ENCODE results near the gene SLC9A3.

Gene SLC9A3

DNA sequence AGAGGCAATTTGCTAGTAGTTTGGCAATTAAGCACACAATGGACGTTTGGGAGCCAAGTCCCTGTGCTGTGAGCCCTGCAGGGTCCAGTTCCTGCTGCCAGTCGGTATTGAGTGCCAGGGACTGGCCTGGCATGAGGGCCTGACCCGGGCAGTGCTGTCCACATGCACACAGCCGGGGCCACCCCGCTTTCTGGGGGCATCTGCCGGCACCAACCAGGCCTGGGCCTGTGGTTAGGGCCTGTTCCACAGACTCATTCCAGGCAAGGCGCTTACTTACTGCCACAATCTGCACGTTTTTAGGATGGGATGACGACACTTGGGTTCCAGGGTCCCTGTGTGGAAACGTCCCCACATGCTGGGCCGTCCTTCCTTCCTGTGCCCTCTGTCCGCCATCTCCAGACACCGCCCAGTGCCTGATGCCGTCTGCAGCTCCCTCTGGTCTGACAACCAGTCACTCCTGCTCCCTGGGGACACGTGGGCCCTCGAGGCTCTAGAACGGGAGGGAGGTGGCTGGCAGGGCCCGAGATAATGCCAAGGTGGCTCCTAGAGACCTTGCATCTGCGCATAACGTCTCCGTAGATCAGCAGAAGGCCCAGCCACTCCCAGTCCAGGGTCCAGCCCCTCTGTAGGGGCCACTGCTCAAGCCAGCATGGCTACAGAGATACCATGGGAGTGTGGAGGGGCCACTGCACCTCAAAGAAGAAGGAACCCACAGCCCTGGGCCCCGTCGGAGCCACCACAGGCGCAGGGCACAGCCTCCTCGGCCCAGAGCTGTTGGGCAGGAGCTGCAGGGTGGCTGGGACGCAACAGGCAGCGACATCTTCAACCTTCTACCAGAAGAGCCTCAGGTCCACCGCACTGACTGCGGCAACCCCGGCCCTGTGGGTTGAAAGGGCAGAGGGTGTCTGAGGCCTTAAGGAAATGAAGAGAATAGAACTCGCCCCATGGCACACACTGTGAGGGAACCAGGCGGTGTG is 24.7 kb downstream of the SLC9A3 start:
- DNase-seq (ENCODE audit: extremely low spot score), result no peak

DNA sequence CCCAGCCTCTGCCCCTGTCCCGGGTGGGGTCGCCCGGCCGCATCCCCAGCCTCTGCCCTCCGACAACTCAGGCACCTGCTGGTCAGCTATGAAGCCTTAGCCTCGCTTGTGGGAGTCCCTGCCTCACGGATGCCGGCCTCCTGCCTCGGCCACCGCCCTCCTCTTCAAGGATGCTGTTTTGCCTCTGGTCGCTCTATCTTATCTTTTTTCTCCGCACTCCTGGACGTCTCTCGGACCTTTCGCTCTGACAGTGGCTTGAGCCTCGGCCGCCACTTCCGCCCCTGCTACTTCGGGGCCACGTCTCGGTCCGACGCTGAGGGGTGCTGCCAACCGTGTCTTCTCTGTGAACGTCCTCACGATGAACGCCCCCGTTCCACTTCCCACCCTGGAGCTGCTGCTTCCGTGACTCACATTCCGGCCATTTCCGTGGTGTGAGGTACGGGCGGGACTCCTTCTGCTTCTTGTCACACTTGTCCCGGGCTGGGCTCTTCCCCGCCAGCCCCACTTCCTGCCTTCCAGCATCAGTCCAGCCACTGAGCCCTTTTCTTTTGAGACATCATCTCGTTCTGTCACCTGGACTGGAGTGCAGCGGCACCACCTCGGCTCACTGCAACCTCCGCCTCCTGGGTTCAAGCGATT is 26.3 kb downstream of the SLC9A3 start:
- POLR2A ChIA-PET, result no interaction called here
- TF ChIP-seq BHLHE40 (IDR thresholded peaks at IDR 0.05; ENCODE audit: borderline replicate concordance) (no peak), FOXK2 (IDR thresholded peaks at IDR 0.05) (no peak), TARDBP (IDR thresholded peaks at IDR 0.05) (no peak), SUZ12 (IDR thresholded peaks at IDR 0.05) (no peak), LEF1 (IDR thresholded peaks at IDR 0.05; ENCODE audit: borderline replicate concordance) (no peak), ELF4 (IDR thresholded peaks at IDR 0.05) (no peak), ARNT (IDR thresholded peaks at IDR 0.05) (no peak), SP1 (IDR thresholded peaks at IDR 0.05) (no peak), HDGF (IDR thresholded peaks at IDR 0.05; ENCODE audit: borderline replicate concordance) (no peak), NFRKB (IDR thresholded peaks at IDR 0.05) (no peak)
- DNase-seq (ENCODE audit: extremely low spot score), result no peak
- CTCF ChIA-PET, result no interaction called here

More for the DNA sequence above, 24.7 kb downstream of the SLC9A3 start:
- TF ChIP-seq FOXA1 (IDR thresholded peaks at IDR 0.05) (no peak), ELF4 (IDR thresholded peaks at IDR 0.05) (no peak), ARNT (IDR thresholded peaks at IDR 0.05) (no peak), NFRKB (IDR thresholded peaks at IDR 0.05) (no peak), FOXM1 (IDR thresholded peaks at IDR 0.05; ENCODE audit: borderline replicate concordance) (no peak), CTBP1 (IDR thresholded peaks at IDR 0.05; ENCODE audit: borderline replicate concordance) (no peak), ZNF384 (IDR thresholded peaks at IDR 0.05) (no peak), LEF1 (IDR thresholded peaks at IDR 0.05; ENCODE audit: borderline replicate concordance) (no peak), HDGF (IDR thresholded peaks at IDR 0.05; ENCODE audit: borderline replicate concordance) (no peak), FOXK2 (IDR thresholded peaks at IDR 0.05) (no peak)
- TF ChIP-seq, protein P1, sequence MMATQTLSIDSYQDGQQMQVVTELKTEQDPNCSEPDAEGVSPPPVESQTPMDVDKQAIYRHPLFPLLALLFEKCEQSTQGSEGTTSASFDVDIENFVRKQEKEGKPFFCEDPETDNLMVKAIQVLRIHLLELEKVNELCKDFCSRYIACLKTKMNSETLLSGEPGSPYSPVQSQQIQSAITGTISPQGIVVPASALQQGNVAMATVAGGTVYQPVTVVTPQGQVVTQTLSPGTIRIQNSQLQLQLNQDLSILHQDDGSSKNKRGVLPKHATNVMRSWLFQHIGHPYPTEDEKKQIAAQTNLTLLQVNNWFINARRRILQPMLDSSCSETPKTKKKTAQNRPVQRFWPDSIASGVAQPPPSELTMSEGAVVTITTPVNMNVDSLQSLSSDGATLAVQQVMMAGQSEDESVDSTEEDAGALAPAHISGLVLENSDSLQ (IDR thresholded peaks at IDR 0.05), result no peak
- ChIA-PET POLR2A (no interaction called here), CTCF (no interaction called here)

DNA sequence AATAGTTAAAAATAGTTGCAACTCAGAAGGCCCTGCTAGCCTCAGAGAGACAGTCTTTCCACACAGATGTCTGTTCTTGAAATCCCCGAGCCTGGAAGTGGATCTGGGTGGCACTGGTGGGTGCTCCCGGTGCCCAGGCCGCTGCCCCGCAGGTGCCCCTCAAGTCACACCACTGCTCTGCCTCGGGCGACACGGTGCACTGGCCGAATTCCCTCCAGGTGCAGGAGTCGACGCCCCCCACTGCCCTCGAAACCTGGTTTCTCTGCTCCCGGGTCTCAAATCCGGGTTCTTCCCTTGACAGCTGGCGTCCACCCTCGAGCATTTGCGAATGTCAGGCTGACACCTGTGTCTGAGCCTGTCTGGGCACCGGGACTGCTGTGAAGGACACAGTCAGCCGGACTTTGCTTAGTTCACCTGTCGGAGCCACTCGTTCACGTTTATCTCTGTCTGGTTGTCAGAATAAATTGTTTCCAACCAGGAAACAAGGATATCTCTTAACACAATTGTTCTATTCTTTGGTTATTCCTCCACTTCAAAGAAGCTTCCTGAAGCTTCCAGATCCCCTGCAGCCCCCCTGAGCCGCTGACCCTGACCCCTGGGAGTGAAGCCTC is 27.1 kb downstream of the SLC9A3 start:
- no peak for TF ChIP-seq ZNF384 (IDR thresholded peaks at IDR 0.05)
- TF ChIP-seq SUZ12 (IDR thresholded peaks at IDR 0.05), result no peak
- no peak for TF ChIP-seq FOXA1 (IDR thresholded peaks at IDR 0.05)
- no peak for TF ChIP-seq BHLHE40 (IDR thresholded peaks at IDR 0.05; ENCODE audit: borderline replicate concordance)
- TF ChIP-seq ELF4 (IDR thresholded peaks at IDR 0.05), result no peak
- no peak for TF ChIP-seq NFRKB (IDR thresholded peaks at IDR 0.05)
- TF ChIP-seq, protein P1 (IDR thresholded peaks at IDR 0.05), result no peak
- TF ChIP-seq FOXM1 (IDR thresholded peaks at IDR 0.05; ENCODE audit: borderline replicate concordance), result no peak
- TF ChIP-seq TARDBP (IDR thresholded peaks at IDR 0.05), result no peak
- TF ChIP-seq FOXK2 (IDR thresholded peaks at IDR 0.05), result no peak
- POLR2A ChIA-PET, result no interaction called here
- CTCF ChIA-PET, result no interaction called here
- DNase-seq (ENCODE audit: extremely low spot score), result no peak

DNA sequence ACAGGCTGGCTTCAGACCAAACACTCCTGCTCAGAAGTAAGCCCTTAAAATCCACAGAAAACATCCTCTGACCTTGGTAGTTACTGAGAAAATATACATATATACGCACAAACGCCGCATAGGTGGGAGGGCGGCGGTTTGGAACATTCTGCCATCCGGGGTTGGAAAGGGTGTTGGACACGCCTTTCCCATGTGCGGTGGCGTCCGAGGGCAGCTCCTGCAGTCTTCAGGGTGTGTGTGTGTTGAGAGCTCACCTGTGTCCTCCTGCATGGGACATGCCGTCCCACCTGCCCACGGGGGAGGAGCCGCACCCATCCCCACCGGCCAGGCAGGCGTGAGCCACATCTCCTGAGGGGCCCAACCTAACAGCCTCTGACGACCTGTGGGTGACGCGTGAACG is 28.2 kb downstream of the SLC9A3 start:
- POLR2A ChIA-PET, result no interaction called here
- CTCF ChIA-PET, result interaction anchor here (0.5 kb wide), 1 partner anchor 175 kb away, joined by 3 read pairs; no protein-coding TSS in a partner anchor
- TF ChIP-seq TARDBP (IDR thresholded peaks at IDR 0.05) (no peak), L3MBTL2 (conservative IDR thresholded peaks at IDR 0.05) (no peak), FOXK2 (IDR thresholded peaks at IDR 0.05) (no peak), CTBP1 (IDR thresholded peaks at IDR 0.05; ENCODE audit: borderline replicate concordance) (no peak), ELF4 (IDR thresholded peaks at IDR 0.05) (no peak), ARNT (IDR thresholded peaks at IDR 0.05) (no peak), ZNF384 (IDR thresholded peaks at IDR 0.05) (no peak), SUZ12 (IDR thresholded peaks at IDR 0.05) (no peak), NFRKB (IDR thresholded peaks at IDR 0.05) (no peak), SP1 (IDR thresholded peaks at IDR 0.05) (no peak), FOXA1 (IDR thresholded peaks at IDR 0.05) (no peak), FOXM1 (IDR thresholded peaks at IDR 0.05; ENCODE audit: borderline replicate concordance) (no peak), LEF1 (IDR thresholded peaks at IDR 0.05; ENCODE audit: borderline replicate concordance) (no peak), BHLHE40 (IDR thresholded peaks at IDR 0.05; ENCODE audit: borderline replicate concordance) (no peak), HDGF (IDR thresholded peaks at IDR 0.05; ENCODE audit: borderline replicate concordance) (no peak)
- TF ChIP-seq, protein P1 (IDR thresholded peaks at IDR 0.05), result no peak
- no peak for DNase-seq (ENCODE audit: extremely low spot score)

DNA sequence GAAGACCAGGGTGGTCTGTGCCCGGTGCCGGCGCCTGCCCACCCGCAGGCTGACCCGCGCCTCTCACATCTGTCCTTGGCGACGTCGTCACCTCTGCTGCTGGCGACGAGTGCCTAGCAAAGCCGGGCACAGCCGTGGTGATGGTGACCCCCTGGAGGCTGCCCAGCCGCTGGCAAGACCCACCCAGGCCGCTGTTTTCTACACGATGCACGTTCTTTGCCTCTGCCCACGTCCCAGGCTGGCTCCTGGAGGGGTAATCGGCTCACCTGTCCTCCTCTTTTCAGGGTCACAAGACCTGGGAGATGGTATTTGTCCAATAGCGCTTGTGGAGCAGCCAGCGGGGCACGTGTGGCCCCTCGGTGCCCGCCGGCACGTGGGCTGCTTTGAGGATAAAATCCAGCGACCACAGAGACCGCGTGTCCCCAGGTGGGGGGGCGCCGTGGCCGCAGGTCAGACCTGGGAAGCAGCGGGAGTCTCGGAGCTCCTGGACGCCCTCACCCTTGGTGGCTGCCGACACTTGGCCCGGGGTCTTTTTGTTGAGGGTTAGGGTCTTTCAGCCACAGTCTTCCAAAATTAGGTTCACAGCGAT is 29.5 kb downstream of the SLC9A3 start:
- ChIA-PET POLR2A (no interaction called here), CTCF (no interaction called here)
- TF ChIP-seq FOXM1 (IDR thresholded peaks at IDR 0.05; ENCODE audit: borderline replicate concordance) (no peak), TARDBP (IDR thresholded peaks at IDR 0.05) (no peak), SUZ12 (IDR thresholded peaks at IDR 0.05) (no peak), BHLHE40 (IDR thresholded peaks at IDR 0.05; ENCODE audit: borderline replicate concordance) (no peak), NFRKB (IDR thresholded peaks at IDR 0.05) (no peak), L3MBTL2 (conservative IDR thresholded peaks at IDR 0.05) (no peak), FOXK2 (IDR thresholded peaks at IDR 0.05) (no peak), LEF1 (IDR thresholded peaks at IDR 0.05; ENCODE audit: borderline replicate concordance) (no peak)
- TF ChIP-seq, protein P1 (IDR thresholded peaks at IDR 0.05), result no peak
- no peak for DNase-seq (ENCODE audit: extremely low spot score)
